ENCODE results near the gene SPINK14.

The SPINK14 gene

DNA sequence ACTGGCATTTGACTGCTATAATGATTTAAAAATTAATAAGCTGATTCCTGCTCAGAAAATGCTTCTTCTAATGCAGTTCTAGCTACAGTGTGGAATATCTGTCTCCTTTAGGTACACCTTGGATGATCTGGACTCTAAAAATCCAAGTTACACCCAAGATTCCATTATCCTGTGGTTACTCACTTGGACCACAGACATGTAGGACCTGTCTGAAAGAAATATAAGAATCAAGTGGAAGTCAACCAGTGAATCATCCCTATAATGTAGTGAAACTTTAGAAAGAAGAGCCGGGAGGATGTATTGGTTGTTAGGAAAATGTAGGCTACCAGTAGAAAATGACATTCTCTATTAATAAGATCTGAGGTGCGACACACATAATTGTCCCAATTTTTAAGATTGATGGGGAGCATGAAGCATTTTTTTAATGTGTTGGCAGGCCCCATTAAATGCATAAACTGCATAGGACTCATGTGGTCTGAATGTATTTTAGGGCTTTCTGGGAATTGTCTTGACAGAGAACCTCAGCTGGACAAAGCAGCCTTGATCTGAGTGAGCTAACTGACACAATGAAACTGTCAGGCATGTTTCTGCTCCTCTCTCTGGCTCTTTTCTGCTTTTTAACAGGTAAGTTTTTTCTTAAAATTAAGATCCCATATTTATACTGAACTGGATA, 34.3 kb downstream of the SPINK14 start, which contains the start of gene SPINK6:
SPINK6 (plus strand) TSS at position 512 of the 673 bp plus-strand sequence; CDS start at position 567, 55 bp downstream.
- no peak for DNase-seq

DNA sequence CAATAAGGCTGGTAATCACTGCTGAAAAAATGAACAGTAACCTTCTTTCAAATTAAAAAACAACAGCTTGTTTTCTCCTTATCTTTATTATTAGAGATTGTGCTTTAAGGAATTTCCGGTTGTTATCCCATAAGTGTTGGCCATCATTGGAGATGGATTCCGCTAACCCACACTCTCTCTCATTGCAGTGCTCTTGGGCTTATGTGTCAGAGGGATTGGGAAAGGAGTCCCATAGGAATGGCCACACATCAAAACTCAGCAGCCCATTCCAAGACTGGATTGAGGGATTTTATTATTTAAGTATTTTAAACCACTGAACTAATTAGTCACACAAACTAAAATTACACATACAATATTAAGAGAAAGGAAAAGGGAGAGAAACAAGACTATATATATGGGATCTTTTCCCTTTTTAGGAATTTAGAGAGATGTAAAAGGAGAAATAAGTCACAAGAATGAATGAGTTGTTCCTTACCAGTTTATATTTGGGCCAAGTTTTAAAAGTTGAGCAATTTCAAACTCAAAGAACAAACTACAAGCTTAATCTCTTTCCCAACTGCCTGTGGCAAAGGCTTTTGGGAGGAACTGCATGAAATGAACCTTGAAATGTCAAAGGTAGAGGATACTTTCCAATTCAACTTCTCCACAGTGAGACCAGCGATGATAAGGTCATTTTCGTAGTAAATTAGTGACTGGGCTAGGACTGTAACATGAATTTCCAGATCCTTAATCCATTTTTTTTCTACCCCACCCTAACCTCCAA, 36.9 kb downstream of the SPINK14 start:
- no peak for DNase-seq

DNA sequence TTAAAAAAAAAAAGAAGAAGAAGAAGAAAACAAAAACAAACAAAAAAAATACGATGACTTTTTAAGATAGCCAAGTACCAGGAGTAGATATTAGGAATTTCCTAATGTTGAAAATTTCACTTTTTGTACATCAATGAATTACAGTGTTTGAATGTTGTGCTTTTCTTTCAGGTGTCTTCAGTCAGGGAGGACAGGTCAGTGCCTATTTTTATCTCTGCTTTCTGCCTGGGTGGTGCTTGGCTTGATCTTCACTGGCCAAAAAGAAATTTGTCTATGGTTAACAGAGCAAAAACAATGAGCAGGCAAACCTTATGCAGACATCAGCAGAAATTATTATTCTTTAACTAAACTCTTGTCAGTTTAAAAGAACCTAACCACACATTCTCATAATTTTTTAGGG, 37.5 kb downstream of the SPINK14 start:
- DNase-seq: no peak

DNA sequence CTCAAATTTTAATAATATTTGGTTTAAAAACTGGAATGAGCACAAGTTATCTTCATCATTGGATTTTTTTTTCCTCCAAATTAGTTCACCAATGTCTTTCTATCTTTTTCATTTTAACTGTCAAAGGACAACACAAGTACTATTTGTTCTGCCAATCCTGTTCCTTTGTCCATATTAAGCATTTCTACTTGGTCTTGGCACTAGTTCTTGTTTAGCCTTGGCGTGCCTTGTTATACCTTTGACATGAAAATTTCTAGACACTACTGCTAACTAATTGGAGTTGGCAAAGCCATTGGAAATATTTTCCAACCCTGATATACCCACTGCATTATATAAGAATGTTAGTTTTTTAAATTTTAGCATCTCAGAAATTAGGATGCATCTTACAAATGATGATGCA, 38.3 kb downstream of the SPINK14 start:
- DNase-seq: no peak

DNA sequence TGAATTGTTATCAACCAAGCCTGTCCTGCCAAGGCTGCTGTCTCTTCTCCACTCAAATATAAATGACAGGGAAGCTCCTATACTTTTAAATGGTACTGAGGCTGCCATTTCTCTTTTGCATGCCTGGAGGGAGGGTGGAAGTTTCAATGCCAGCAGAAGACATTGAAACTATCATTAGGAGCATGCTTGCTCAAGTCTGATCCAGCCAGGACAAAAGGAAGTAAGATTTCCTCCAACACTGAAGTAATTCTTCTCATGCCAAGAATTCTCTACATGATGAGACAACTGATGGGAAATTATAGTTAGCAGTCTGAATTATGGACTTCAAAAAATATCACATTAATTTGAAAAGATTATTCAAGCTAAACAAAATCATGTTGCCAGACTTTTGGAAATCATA, 39.9 kb downstream of the SPINK14 start:
- DNase-seq: no peak

DNA sequence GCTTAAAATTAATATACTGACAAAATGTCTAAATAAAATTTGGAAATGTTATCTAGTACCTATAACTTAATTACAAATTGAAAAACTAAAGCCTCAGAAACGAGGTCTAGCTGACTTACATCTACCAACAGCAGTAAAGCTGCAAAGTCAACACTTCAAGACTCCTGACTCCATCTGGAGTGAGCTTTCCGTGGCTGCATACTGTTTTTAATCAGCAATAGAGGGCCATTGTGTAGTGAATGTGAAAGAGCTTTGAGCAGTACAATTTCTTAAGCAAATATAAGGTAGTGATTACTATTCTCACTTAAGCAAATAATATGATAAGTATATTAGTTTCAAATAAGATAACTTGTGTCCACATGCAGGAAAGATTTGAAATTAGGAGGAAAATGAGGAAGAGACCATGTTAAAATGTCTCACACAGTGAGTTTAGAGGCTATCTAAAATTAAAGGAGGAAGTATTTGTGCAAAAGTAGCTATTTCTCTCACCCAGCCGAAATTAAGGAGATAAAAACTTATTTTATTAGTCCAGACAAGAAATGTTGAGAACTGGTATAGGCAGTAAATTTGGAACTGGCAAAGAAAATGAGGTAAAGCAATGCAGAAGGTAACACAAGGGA, 40.9 kb downstream of the SPINK14 start:
- DNase-seq: no peak

DNA sequence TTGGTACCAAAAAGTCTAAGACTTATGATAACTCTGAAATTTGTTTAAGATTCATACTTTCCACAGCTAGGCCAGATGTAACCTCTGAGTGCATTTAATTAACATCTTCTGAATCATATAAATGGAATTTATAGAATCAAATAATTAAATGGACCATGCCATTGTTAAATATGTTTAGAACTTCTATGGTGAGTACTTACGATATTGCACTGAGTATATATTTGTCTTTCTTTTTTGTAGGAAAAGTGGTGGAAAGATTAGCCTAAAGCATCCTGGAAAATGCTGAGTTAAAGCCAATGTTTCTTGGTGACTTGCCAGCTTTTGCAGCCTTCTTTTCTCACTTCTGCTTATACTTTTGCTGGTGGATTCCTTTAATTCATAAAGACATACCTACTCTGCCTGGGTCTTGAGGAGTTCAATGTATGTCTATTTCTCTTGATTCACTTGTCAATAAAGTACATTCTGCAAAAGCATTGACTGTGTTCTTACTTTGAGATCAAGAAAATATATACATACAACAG, 46.4 kb downstream of the SPINK14 start:
- no peak for DNase-seq

DNA sequence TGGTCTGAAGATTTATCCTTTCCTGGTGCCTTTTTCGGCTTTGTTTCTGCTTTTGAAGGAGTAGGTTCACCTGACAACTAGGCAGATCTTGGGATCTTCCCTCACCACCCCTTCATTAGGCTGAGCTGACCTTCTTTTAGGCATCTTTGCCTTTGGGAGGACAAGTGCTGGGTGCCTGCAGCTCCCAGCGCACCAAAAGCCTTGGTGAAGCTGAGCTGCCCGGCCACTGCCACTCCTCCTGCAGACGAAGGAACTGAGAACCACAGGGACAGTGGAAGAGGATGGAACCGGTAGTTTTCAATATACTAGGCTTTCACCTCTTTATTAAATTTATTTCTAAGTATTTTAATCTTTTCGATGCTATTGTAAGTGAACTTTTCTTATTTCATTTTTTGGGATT, 53.2 kb downstream of the SPINK14 start:
- DNase-seq: no peak

DNA sequence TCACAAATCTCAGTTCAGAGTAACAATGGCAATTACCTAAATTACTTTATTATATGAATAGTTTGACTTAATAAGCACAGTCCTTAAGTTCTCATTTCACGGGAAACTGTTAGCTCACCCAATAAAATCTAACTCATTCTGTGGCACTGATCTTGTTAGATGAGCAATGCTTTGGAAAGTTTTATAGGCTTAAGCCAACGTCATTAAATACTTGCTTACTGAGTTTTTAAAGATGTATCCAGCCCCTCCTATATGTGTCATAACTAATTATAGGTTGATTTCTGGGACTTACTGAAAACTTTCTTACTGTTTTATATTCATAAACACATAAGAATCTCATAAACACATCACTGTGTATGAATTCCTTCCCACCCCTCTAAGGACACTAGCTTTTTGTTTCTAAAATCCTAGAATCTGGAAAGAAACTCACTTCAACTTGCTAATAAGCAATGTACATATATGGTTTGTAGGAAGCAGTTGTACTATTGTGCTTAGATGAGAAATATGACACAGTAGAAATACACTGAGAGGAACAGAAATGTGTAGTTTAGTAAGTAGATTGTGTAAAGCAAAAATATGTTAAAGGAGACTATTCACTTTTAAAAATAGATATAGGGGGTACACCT, 55.9 kb downstream of the SPINK14 start:
- DNase-seq: no peak

All from SW 1271 (cell line).